Effector memory CD4-positive, alpha-beta T cell (primary cell): ENCODE measurements around the gene NUDT19.
"Not testable (repeated sequence)": the region's sequence is repeated elsewhere in the genome, so short reads cannot be mapped to it uniquely, and the experiment has no call there.

ENCODE experiments used
- DNase-seq, 3 donors: peaks; one replicate each; pipeline ENCODE4 v3.0.0-alpha.2; 2020
- H3K27ac ChIP-seq: 2 replicates; pipeline ENCODE4 v1.7.0; 2013; ENCODE audit warnings: mild to moderate bottlenecking, low read length, moderate library complexity; ENCODE audit not compliant: insufficient read depth, poor library complexity, severe bottlenecking
- H3K27me3 ChIP-seq: replicated peaks from 2 replicates; pipeline ENCODE4 v1.7.0; 2013; ENCODE audit warnings: mild to moderate bottlenecking, low read length; ENCODE audit not compliant: insufficient read depth, control insufficient read depth, poor library complexity, severe bottlenecking
- H3K36me3 ChIP-seq: 2 replicates; pipeline ENCODE4 v1.7.0; 2013; ENCODE audit warnings: mild to moderate bottlenecking, low read length, moderate library complexity; ENCODE audit not compliant: control insufficient read depth, insufficient read depth
- H3K4me1 ChIP-seq: 2 replicates; pipeline ENCODE4 v1.7.0; 2013; ENCODE audit warnings: low read length, mild to moderate bottlenecking; ENCODE audit not compliant: control insufficient read depth, insufficient read depth, poor library complexity, severe bottlenecking
- H3K4me3 ChIP-seq: 2 replicates; pipeline ENCODE4 v1.7.0; 2013; ENCODE audit warnings: low read length, low read depth, mild to moderate bottlenecking; ENCODE audit not compliant: insufficient read depth, poor library complexity, severe bottlenecking
- H3K9me3 ChIP-seq: 2 replicates; pipeline ENCODE4 v1.7.0; 2013; ENCODE audit warnings: mild to moderate bottlenecking, low read length, moderate library complexity; ENCODE audit not compliant: control insufficient read depth

NUDT19 gene

DNA sequence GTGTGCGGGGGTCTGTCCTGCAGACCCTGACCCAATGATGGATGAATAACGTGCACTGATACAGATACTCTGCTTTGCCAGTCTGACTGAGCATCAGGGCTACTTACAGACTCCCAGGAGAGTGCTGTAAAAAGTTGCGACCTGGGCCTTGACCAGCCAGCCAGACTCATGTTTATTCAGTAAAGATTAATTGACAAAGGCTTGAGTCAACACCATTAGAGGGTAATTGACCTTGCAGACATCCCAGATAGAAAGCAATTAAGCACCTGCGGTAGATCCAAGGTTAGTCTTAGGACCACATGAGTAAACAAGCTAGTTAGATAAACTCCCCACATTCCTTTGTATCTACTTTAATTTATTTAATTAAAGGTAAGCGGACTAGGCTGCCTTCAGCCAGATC lies 10.4 kb downstream of the NUDT19 start:
- Histone ChIP-seq H3K4me1 (no peaks in the 10 kb centered on the region), H3K27ac (no peak overlapping the region), H3K9me3 (no peaks in the 10 kb centered on the region), H3K36me3 (peaks cover 21% of the 10 kb centered on the region), H3K27me3 (no peaks in the 10 kb centered on the region), H3K4me3 (no peak overlapping the region)
- no peak for DNase-seq

DNA sequence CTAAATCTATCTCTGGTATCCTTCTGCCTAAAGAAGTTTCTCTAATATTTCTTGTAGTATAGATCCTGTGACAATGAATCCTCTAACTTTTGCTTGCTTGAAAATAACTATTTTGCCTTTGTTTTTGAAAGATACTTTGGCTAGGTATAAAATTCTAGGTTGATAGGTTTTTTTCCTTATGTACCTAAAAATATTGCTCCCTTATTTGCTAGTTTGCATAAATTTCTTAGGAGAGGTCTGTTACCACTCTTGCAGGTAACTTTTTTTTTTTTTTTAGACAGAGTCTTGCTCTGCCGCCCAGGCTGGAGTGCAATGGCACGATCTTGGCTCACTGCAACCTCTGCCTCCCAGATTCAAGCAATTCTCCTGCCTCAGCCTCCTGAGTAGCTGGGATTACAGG lies 12.4 kb downstream of the NUDT19 start:
- H3K4me3 ChIP-seq, H3K9me3 ChIP-seq, H3K27me3 ChIP-seq, DNase-seq, H3K4me1 ChIP-seq, H3K27ac ChIP-seq: not testable (repeated sequence)
- H3K36me3 ChIP-seq, result peaks cover 15% of the 10 kb centered on the region

DNA sequence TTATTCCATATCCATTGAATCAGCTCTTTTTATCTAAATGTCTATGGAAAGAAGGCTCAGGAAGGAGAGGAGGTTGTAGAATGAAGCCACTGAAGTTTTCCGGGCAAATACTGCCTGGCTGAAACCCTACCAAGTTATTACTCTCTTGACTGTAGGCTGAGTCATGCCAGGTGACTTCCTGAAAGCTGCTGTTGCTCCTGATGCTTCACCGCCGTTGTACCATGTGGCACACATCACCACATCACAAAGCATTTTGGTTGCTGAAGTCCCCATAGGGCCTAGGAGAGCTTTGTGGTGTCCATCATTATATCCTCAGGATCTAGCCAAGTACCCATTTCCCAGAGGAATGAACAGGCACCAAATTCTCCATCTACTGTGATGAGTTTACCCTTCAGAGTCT lies 16.8 kb downstream of the NUDT19 start:
- peaks cover 21% of the 10 kb centered on the region for H3K36me3 ChIP-seq
- H3K4me1 ChIP-seq, result peaks cover 3% of the 10 kb centered on the region
- no peaks in the 10 kb centered on the region for H3K27me3 ChIP-seq
- H3K4me3 ChIP-seq, result no peak overlapping the region
- H3K9me3 ChIP-seq, result no peaks in the 10 kb centered on the region
- H3K27ac ChIP-seq, result no peak overlapping the region
- no peak for DNase-seq

DNA sequence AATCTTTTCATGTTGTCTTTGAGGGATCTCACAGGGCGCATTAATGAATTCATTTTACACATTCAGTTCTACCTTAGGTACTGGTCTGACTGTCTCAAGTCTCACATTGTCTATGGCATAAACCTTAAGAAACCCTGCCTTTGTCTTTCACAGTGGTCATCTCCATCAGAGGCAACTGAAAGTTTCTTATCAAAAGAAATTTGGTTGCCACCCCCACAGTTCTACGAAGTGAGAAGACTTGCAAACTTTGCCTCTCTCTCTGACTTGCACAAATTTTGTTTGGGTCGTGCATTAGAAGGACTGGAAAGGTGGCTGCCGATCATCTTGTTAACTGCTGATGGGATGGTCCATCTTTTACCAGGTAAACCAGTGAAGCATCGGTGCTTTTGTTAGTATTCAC lies 17.4 kb downstream of the NUDT19 start:
- Histone ChIP-seq H3K9me3 (no peaks in the 10 kb centered on the region), H3K36me3 (peaks cover 21% of the 10 kb centered on the region), H3K4me3 (no peak overlapping the region), H3K27ac (no peak overlapping the region), H3K27me3 (no peaks in the 10 kb centered on the region), H3K4me1 (peaks cover 3% of the 10 kb centered on the region)
- no peak for DNase-seq

DNA sequence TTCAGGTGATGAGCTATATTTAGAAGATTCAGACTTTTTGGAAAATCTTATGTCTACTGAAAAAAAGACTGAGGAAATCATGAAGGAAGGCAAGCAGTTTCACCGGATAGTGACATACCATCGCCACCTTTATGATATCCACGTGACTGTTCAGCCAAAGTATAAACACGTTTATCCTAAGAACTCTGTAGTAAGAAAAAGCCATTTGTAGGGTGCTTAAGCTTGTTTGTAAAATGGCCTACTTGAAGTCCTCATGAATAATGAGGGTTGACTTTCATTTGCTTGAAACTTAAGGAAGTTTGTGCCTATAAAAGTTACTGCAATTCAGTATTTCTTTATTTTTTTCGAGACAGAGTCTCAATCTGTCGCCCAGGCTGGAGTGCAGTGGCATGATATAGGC lies 20.1 kb downstream of the NUDT19 start:
- H3K4me3 ChIP-seq, result no peak overlapping the region
- no peak overlapping the region for H3K27ac ChIP-seq
- H3K4me1 ChIP-seq, result peaks cover 3% of the 10 kb centered on the region
- DNase-seq, result no peak
- H3K9me3 ChIP-seq, result no peaks in the 10 kb centered on the region
- H3K27me3 ChIP-seq, result no peaks in the 10 kb centered on the region
- peaks cover 11% of the 10 kb centered on the region for H3K36me3 ChIP-seq

DNA sequence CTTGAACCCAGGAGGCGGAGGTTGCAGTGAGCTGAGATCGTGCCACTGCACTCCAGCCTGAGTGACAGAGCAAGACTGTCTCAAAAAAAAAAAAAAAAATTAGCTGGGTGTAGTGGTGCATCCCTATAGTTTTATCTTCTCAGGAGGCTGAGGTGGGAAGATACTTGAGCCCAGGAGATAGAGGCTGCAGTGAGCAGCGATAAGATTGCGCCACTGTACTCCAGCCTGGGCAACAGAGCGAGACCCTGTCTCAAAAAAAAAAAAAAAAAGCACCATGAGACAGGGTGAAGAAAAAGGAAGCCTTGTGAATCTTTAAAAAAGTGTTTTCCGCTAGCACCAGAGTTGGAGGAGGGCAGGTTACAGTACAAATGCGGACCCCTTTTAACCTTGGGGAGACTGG lies 24.6 kb downstream of the NUDT19 start:
- not testable (repeated sequence) for H3K9me3 ChIP-seq, H3K4me3 ChIP-seq, H3K4me1 ChIP-seq, DNase-seq, H3K27me3 ChIP-seq, H3K27ac ChIP-seq
- peaks cover 11% of the 10 kb centered on the region for H3K36me3 ChIP-seq

DNA sequence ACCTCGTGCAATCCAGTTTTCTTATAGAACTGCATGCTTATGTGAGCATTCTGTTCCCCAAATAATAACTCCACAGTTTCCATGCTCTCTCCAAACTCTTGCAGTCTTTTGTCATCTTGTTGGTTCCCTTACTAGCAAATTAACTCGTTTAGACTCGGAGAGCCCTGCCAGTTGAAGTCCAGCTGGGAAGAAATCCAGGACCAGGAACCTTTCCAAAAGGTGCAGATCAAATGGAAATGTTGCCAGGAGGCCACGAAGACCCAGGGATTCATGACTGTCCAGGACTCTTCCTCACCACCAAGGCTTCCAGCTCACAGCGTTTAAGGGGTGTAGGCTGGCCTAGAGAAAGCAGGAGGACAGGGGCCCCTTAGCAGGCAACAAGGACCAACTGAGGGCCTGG lies 25.9 kb downstream of the NUDT19 start:
- Histone ChIP-seq H3K9me3 (no peaks in the 10 kb centered on the region), H3K27ac (no peak overlapping the region), H3K27me3 (no peaks in the 10 kb centered on the region), H3K4me1 (no peaks in the 10 kb centered on the region), H3K4me3 (no peak overlapping the region), H3K36me3 (peaks cover 10% of the 10 kb centered on the region)
- no peak for DNase-seq

DNA sequence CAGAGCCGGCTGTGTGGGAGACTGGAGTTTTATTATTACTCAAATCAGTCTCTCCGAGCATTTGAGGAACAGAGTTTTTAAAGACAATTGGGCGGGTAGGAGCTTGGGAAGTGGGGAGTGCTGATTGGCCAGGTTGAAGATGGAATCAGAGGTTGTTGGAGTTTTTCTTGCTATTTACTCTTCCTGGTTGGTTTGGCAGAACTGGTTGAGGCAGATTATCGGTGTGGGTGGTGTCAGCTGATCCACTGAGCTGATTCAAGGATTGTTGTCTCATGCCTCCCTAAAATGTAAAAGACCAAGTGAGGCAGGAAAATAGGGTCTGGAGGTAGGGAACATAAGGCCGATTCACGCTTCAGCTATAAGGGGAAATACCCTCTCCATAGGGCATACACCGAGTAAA lies 26.7 kb downstream of the NUDT19 start:
- DNase-seq, result no peak

DNA sequence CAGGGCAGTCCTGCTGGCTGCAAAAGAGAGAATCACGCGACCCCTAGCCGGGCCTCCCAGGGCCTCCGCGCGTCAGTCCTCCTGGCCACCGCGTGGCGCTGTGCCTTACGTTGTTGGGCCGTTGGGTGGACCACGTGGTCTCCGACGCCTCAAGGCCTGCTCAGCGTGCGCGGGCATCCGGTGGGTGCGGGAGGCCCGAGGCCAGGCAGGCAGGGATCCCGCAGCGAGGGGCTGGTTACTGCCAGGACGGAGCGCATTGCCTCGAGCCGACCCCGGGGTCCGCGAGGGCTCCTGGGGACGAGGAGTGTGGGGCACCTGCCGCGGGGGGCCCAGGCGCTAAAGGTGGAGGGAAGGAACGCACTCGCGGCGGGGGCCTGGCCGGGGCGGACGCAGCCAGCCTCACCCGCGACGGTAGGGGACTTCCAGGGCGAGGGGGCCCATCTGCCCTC lies 28.0 kb downstream of the NUDT19 start, which contains the start of gene TDRD12:
Gene TDRD12, plus strand, starts transcription at position 157 of the 449 bp plus-strand sequence. CDS start 306 bp downstream, outside the sequence.
- Histone ChIP-seq H3K27me3 (no peaks in the 10 kb centered on the region), H3K27ac (no peak within 1 kb of the TSS), H3K36me3 (no peaks in the 10 kb centered on the region), H3K9me3 (no peaks in the 10 kb centered on the region), H3K4me1 (no peaks in the 10 kb centered on the region), H3K4me3 (no peak within 1 kb of the TSS)
- no peak for DNase-seq

More for the DNA sequence above, 26.7 kb downstream of the NUDT19 start:
- Histone ChIP-seq H3K36me3 (peaks cover 4% of the 10 kb centered on the region), H3K27ac (no peak overlapping the region), H3K4me3 (no peak overlapping the region), H3K27me3 (no peaks in the 10 kb centered on the region), H3K4me1 (no peaks in the 10 kb centered on the region), H3K9me3 (no peaks in the 10 kb centered on the region)

DNA sequence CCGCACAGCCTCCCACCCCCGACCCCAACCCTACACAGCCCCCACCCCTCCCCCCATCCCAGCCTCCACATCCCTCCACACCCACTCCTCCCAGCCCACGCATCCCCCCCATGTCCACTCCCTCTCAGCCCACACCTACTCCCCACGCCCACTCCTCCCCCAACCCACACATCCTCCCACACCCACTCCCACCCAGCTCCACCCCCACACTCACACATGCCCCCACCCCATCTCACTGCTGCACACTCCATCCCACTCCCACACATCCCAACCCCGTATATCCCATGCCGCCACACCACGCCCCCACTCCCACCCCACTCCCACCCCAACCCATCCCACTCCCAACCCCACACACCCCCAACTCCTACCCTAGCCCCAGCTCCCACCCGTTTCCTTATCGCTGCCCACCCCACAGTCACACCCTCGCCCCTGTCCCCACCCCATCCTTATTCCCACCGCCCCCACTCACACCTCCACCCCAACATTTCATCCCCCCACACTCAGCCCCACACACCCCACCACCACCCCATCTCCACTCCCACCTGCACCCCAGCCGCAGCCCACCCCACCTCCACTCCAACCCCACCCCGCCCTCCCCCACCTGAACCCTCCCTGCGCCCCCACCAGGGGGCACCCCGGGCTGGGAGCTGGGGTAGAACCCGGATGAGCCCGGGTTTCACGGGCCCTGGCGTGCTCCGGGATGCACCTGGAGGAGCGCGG lies 28.8 kb downstream of the NUDT19 start:
- Histone ChIP-seq H3K9me3 (no peaks in the 10 kb centered on the region), H3K36me3 (no peaks in the 10 kb centered on the region), H3K27ac (no peak overlapping the region), H3K4me3 (no peak overlapping the region), H3K27me3 (no peaks in the 10 kb centered on the region), H3K4me1 (no peaks in the 10 kb centered on the region)
- DNase-seq, result no peak
